GM19035 (cell line): ENCODE data around the gene DNAJC4.
A peak's percentile ranks its signal among the peaks of the same experiment; 100 is the strongest.

ENCODE experiments used
- ATAC-seq: cut with Tn5 transposase; IDR thresholded peaks from one replicate; pipeline ENCODE4 v1.9.1; 2021; ENCODE audit not compliant: unreplicated experiment

Gene DNAJC4

DNA sequence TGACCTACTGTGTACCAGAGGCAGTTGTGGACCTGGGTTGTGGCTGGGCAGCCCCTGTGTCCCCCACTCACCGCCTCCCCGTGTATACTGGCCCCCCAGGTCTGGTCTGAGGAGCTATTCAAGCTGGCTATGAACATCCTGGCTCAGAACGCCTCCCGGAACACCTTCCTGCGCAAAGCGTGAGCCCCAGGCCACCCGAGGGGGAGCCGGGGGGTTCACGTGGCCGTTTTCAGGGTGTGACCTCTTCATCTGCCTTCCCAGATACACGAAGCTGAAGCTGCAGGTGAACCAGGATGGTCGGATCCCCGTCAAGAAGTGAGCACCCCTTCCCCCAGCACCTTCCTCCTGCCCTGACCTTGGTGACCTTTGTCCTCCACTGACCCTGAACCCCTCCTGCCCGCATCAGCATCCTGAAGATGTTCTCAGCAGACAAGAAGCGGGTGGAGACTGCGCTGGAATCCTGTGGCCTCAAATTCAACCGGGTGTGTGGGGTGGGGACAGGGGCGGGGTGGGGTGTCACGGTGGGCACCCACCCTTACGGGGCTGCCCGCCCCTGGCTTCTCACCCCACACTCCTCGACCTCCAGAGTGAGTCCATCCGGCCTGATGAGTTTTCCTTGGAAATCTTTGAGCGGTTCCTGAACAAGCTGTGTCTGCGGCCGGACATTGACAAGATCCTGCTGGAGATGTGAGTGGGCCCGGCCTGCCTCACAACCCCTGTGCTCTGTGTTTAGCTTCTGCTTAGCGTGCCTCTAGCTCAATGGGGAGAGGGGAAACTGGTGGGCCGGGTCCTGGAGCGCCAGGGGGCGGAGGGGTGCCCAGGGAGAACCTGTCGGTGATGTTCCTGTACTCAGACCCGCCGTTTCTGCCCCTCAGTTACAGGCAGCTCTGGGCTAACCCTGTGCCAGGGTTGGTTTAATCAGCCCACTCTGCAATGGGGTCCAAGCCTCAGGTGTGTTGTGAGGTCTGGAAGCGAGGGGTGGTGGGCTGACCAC, 25.1 kb downstream of the DNAJC4 start:
- ATAC-seq, result no peak

GRCh38 chr11:64256300-64256699, 26.0 kb downstream of the DNAJC4 start:
- no peak for ATAC-seq

GRCh38 chr11:64258356-64258755, 28.0 kb downstream of the DNAJC4 start:
- ATAC-seq, result no peak

- no peak for ATAC-seq
These were observed 28.7 kb downstream of the DNAJC4 start for GRCh38 chr11:64258946-64259532.

GRCh38 chr11:64259533-64260067, 29.3 kb downstream of the DNAJC4 start:
- ATAC-seq, result no peak

- ATAC-seq, result no peak
These were observed 29.9 kb downstream of the DNAJC4 start for GRCh38 chr11:64260147-64260708.

DNA sequence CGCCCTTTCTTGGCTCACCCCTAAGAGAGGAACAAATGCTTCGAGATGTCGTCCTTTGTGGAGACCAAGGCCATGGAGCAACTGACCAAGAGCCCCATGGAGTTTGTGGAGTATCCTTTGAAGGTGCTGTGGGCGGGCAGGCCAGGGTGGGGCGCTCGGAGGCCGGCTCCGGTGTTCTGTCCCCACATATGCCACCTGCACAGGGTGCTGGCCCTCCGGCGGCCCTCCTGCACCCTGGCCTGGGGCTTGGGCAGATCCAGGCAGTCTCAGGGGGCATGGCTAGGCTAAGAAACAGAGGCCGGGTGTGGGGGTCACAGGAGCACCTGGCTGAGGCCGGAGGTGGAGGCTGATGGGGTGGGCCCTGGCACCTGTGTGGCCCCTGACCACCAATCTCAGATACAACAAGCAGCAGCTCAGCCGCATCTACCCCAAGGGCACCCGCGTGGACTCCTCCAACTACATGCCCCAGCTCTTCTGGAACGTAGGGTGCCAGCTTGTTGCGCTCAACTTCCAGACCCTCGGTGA, 31.3 kb downstream of the DNAJC4 start:
- ATAC-seq, result no peak

GRCh38 chr11:64262271-64263002, 32.1 kb downstream of the DNAJC4 start:
- no peak for ATAC-seq

DNA sequence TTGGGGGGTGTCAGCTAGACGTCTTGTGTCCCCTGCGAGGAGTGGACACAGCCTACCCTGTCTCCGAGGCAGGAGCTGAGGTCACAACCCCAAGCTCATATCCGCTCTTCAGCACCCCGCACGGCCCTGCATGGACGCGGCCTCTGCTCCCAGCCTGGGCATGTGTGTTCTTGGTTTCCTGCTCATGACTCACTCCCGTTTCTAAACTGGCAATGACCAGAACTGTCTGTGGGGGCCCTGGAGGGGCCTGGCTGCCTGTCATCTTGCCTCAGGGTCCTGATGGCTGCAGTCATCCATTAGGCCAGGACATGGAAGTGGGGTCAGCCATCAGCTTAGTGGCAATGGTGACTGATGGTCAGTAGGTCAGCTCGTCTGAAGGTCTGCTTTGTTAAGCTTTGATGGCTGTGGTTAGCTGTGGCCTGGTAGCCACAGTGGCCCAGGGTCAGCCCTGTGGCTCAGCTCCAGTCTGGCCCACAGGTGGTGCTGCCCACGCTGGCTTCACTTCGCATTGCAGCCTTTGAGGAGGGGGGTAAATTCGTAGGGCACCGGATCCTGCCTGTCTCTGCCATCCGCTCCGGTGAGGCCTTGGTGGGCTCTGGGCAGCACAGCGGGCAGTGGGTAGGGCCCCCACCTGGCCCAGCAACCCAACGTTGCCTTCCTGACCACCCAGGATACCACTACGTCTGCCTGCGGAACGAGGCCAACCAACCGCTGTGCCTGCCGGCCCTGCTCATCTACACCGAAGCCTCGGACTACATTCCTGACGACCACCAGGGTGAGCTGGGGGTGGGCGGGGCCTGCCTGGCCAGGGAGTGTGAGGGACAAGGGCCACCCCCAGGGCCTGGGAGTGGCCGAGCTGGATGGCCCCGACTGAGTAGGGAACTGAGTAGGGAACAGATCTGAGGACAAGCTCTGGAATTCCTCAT, 32.9 kb downstream of the DNAJC4 start:
- no peak for ATAC-seq

GRCh38 chr11:64263947-64264317, 33.6 kb downstream of the DNAJC4 start:
- ATAC-seq, result no peak

- ATAC-seq, result no peak
These were observed 34.1 kb downstream of the DNAJC4 start for GRCh38 chr11:64264371-64264852.

DNA sequence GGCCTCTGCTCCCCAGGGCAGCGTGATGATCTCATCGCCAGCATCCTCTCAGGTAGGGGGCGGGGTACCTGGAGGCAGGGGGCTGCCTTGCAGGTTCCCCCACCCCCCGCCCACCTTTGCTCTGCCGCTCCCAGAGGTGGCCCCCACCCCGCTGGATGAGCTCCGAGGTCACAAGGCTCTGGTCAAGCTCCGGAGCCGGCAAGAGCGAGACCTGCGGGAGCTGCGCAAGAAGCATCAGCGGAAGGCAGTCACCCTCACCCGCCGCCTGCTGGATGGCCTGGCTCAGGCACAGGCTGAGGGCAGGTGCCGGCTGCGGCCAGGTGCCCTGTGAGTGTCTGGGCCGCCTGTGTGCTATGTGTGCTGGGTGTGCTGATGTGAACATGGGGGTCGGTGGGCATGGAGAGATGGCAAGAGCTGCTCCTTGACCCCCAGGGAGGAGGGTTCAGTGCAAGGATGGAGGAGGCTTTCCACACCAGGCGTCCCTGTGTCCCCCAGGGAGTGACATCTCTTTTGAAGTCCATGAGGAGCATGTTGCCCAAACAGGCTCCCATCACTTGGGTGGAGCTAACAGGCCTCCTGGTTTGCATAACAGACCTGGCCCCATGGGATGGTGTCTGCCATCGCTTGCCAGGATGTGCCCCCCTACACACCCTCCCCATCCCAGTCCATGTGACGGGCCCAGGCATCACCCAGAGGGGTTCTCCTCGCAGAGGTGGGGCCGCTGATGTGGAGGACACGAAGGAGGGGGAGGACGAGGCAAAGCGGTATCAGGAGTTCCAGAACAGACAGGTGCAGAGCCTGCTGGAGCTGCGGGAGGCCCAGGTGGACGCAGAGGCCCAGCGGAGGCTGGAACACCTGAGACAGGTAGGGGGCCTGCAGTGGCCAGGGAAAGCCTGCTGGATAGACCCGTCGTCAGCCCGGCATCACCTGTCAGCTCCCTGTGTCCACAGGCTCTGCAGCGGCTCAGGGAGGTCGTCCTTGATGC, 35.1 kb downstream of the DNAJC4 start:
- no peak for ATAC-seq

- ATAC-seq, result no peak
These were observed 36.0 kb downstream of the DNAJC4 start for GRCh38 chr11:64266339-64266738.

GRCh38 chr11:64267207-64267945, 37.0 kb downstream of the DNAJC4 start:
- no peak for ATAC-seq

DNA sequence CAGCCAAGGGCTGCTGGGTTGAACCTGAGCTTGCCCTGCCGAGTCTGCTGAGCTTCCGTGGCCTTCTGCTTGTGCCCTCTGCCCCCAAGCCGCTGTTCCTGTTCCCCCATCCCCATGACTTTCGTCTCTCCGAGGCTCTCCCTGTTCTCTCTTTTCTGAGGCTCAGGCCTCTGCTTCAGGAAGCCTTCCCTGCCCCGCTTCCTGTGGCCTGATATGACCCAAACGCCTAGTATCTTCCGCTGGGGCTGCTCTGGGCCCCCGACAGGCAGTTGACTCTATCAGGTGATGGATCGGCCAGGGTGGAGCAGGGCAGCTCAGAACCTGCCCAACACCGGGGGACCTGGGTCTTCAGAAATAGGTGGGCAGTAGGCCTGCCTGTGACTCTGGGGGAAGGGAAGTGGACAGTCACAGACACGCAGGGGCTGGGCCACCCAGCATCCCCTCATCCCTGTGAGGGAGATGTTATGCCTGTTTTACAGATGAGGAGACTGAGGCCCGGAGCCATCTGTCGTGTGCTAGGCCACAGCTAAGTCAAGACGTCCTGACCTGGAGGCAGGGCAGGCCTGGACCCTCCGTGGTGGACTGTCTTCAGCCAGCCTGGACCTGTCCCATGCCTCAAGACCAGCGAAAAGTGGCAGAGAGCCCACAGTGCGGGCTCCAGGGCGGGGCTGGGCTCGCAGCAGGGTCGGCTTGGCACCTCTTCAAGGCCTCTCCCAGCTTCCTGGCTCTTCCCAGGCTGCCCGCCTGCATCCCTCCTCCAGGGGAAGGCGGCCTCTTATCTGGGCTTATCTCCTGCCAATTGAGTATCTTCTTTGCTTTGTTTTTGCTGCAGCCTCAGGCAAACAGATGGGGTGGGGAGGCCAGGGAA, 37.9 kb downstream of the DNAJC4 start:
- ATAC-seq, result no peak

DNA sequence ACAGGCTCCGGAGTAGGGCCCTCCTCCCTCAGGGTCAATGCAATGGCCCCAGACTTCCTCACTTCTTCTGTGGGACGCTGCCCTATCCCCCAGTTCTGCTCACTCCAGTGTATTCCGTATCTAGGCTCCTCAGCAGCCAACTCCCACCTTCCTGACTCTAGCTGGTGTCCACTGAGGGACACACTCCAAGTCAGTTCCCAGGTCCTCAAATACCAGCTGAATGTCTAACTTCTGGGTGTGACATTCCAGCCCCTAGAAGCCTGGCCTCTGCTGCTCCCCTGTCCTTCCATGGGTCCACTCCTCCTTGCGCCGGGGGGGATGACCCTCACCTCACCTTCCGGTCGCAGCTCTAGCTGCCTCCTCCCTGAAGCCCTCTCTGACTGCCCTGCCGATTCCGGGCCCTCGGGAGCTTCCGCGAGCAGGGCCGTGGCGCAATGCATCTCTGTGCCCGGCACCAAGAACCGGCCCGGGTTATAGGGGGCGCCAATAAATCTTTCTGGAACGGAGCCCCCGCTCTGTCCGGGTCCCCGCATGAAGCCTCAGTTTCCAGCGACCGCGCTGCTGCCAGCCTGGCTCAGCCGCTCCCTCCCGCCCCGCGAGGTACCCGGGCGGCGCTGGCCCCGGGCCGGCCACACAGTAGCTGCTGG, 38.7 kb downstream of the DNAJC4 start:
- ATAC-seq, result peak; percentile 21
